ENCODE data around the gene TSC22D2.

TSC22D2 gene

DNA sequence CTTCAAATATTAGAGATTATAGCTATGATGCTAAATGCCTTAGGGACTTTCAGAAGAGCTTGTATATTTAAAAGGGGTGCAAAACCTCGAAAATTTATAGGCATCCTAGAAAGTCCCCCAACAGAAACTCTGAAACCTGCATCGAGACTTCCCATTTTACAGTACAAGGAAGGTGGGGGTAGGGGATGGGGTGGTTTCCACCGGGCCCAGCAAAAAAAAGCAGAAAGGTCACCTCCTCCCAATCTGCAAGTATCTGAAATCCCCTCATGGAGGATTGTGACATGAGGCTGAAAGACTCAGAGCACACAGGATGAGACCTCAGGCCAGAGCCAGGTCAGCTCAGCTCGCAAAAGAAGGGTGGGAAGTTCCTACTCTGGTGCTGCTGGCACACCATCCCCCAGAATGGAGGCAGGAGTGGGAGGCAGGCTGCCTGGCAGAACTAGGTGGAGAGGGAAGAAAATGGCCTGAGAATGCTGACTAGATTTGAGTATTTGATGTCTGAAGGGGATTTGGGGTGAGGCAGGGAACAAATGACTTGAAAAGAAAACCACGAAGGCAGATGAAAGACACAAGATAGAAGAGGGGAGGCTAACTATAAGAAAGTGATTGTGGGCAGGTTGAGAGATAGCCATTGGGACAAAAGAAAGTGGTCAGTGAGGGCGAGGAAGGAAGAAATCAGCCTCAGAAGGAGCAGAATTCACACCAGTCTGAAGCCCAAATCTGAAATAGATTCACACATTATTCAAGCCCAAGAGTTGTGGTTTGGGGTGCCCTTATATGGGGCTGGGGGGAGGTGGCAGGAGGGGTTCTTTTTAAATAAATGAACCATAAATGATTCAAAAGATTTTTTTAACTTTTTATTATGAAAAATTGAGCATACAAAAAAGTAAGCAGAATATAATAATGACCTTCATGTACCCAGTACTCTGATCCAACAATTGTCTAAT is 22.5 kb upstream of the TSC22D2 start:
- DNase-seq = no peak

DNA sequence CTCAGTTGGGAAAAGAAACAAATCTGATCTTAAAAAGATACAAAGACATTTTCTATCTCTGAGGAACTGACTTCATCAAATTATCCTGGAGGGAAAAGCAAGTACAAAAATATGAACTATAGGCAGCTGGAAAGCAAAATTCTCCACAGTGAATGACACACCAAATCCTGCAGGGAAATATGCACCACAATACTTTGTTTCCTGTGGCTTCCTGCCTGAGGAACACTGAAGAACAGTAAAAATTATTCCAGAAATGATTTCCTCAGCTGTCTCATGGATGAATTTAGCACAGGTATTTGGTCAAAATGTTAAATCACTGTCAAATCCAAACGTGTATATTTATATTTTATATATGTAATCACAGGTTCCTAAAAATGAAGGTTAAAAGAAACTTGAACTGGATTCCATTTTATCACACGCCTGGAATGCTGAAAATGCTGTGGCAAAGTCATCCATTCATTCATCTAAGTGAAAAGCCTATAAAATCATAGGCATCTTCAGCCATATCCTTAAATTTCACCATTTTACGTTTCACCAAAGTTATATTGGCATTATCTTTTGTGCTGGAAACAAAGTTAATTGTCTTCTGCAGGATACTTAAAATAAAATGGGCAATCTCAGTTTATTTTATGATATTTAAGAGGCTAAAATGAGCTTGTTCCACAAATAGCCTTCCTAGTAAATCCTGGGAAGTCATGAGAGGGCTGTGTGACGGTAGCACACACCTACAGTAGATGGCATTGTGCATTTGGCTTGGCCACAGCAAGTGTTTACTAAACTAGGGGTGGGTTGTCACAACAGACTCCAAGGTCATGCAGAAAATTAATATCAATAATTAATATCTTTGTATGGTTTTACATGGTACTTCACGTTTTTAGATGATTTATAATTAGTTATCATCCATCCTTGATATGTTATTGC is 19.3 kb upstream of the TSC22D2 start:
- DNase-seq = no peak

DNA sequence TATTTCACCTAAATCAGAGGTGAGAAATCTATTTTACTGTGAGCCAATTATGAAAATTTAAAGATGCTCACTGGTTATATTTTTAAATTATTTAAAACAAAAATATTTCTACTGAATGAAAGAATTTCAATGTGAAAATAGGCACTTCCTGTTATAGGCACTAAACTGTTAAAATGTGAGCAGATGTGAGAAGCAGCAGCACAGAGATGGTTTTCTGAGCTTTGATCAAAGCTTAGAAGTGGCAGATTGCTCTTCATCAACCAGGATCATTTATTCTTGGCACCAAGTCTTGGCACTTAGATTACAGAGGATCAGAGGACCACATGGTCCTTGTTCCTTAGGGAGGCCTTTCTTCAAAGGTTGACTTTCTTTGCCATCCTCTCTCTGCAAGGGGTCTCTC is 18.0 kb upstream of the TSC22D2 start:
- no peak for DNase-seq

DNA sequence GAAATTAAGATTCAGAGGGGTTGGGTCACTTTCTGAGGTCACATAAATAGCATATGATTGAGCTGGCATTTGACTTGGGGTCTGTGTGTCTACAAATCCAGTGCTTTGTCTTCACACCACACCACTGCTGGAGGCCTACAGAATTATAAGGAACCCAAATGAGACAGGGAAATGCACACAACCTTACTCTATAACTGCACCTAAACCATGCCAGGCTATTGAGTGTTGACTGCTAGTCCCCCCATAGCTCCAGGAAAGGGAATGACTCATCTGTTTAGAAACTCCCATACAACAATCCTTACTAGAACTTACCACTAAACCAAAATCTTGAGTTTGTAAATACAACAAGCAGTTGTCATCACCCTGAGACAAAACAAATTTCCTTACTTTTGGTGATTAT is 16.9 kb upstream of the TSC22D2 start:
- DNase-seq = no peak

DNA sequence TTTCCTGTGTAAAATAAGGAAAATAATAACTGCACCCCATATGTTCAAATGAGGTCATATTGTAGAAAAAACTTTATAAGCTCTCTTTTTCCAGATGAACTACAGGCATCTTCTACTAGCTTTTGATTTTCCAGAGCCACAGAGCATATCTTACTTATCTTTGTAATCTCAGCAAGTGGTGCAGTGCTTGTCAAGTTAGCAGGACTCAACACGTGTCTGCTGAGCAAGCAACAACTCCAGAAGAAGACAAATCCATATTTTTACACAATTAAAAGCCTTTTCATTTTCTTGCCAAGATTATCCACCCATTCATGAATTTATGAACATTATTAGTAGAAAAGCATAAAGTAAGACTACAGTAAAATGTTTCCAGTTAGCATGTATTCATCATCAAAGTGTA is 14.4 kb upstream of the TSC22D2 start:
- no peak for DNase-seq

DNA sequence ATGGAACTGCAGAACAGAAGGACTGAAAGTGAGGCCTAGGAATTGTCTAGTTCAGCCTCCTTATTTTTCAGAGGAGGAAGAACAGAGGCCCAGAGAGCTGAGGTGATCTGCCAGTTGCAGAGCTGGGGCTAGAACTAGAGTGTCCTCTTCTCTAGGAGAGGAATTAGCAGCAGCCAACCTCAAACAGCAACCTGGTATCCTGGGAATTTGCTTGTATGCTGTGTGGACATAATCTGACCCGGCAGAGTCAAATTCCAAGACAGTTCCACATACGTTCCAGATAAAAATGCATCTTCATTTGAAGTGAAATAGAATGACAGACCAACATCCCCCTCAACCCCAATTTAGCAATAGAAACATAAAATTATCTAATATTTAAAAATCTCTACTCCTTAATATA is 13.5 kb upstream of the TSC22D2 start:
- DNase-seq = no peak

DNA sequence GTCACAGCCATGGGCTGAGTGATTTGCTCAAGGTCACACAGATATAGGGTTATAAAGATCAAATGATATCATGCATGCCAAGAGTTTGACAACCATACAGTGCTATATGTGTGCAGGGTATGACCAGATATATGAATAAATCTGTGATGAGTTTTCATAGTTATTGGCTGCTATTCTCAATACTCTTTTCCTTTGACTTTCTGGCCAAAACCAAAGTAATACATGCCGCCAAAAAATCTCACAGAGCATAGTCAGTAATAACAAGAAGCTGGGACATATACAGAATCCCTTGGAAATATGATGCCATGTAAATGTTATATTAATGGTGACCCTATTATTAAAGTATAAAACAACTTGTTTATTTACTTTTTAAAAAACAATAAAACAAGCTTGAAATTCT is 11.6 kb upstream of the TSC22D2 start:
- no peak for DNase-seq

DNA sequence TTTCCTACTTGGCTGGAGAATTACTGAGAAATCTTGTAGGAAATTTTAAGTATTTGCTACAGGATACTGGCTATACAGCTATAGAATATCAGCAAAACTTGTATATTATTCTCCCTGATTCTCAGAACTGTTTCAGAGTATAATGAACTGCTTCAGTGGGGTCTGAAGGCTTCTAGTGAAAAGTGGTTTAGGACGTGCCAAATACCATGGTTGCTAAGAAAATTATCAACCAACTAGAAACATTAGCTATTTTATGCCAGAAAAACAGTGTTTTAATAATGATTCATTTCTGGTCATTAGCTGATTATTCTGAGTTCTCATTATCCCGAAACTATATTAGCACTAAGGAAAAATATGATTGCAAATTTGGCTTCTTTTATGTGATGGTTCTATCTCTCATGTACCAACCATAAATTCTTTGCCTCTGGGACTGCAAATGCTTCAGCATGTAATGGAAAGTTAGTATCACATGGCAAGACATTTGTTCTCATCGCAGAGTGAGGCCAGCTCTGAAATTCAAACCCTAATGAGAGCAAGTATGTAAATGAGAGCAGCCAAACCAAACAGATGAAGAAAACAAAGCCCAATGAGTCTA is 11.0 kb upstream of the TSC22D2 start:
- no peak for DNase-seq

DNA sequence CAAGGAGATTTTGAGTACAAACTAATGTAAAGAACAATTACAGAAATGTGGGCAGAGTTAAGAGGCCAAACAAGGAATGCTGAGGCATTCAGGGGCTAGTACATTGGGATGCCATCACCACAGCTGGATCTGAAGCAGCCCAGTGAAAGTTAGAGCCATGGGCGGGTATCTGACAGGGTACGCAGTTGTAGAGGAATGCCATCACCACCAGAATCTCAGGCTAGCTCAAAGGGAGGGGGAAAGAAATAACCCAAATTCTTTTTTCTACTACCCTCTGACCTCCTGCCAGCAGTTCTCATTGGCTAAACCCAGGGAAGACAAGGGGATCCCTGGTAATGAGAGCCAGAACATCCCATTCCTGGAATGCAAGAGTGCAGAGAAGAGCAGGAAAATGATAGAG is 9.0 kb upstream of the TSC22D2 start:
- DNase-seq = no peak

DNA sequence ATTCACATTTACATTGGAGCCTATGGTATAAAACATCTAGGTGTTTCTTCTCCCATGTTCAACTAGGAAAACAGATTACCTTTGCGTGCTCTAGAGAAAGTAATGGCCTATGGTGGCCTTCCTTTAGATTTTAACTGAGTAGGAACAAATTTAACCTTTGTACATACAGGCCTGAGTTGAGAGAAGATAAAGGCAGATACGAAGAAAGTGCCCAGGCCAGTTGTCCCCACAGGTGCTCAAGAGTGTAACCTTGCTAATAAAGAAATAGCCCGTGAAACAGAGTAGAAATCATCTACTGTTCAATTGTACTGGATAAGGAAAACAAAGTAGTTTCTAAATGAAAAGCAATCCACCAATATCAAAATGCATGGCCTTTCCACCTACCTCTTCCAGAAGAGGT is 6.8 kb upstream of the TSC22D2 start:
- no peak for DNase-seq

DNA sequence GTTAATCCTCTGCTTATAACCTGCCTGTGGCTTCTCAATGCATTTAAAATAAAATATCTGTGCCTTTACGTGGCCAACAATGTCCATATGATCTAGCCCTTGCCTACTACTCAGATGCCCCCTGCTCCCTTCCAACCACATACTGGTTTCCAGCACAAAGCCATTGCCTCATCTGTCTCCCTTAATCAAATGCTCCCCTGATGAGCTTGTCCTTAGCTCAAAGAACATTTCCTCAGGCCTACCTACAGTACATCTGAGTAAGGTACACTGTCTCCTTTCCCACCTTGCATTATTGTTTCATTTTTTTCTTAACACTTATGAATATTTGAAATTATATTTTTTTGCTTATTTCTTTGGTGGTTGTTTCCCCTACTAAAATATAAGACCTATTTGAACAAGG is 5.9 kb upstream of the TSC22D2 start:
- no peak for DNase-seq

DNA sequence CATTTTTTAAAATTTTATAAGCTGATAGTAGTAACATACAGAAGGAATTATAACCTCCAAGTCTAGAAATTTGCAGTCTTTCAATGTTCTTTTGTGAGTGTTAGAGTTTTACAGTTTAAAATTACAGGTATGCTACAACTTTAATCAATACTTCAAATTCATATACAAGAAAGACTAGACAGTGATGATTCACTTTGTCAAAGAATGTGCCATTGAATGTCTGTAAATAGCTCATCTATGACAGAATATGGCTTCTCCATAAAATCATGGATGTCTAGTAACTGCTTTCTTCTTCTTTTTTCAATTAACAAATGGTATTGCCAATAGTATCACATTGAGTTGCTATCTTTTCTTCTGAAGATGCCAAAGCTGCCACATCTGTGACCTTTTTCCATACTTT is 4.1 kb upstream of the TSC22D2 start:
- no peak for DNase-seq

DNA sequence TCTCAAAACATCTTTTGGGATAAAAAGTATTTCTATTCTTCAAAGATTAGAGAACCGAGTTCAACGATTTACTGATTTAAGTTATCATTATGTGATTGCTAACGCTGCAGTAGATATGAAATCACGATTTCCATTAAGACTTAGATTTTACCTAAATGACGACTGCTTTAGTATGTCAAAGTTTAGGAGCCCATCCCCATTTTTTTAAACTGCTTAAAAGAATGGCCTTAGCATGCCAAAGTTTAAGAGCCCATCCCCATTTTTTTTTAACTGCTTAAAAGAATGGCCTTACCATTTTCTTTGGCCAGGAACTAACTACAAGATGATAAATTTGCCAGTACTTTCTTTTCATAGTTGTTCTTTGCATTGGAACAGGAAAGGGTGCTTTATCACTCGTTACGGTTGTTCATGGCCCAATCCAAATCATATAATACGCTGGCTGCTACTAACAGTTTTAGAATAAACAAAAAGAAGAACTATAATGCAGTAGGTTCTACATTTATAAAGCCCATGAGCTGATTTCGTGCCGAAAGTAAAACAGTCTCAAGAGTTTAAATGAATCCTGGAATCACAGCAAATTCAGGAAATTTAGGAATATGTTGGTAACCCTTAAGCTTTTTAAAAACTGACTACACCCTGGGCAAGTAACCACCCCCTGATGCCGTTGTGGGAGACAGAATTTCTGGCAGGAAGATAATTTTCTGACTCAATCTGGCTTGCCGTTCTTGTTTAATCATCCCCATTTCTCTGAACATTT is 869 bp upstream of the TSC22D2 start:
- DNase-seq = no peak

DNA sequence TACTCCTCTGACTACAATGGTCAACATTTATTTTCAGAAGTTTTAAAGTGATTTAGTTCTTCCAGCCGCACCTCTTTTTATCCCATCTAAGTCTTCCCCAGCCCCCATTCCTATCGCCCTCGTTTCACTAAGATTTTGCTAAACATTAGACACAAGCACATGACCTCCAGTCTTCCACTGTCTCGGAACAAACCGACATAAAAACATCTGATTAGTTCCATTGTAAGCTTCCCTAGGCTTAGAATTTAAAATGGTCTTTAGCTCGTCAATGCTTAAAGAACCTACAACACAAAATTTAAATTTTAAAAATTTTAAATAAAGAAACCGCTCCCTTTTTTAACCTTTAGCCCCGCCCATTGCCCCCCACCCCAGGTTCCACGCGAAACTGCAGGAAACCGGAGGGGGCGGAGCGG is 284 bp upstream of the TSC22D2 start:
- DNase-seq = no peak

DNA sequence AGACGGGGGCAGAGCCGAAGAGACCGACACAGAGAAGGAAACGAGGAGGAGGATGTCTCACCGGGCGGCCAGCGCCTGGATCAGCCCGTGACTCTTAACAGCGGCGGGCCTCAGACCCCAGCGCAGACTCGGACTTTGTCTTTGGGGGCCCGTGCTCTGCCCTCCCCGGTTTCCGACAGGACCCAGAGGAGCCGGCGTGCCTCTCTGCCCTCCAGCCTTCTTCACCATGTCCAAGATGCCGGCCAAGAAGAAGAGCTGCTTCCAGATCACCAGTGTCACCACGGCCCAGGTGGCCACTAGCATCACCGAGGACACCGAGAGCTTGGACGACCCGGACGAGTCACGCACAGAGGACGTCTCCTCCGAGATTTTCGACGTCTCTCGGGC is 1.0 kb downstream of the TSC22D2 start:
- DNase-seq = peak; percentile 29

DNA sequence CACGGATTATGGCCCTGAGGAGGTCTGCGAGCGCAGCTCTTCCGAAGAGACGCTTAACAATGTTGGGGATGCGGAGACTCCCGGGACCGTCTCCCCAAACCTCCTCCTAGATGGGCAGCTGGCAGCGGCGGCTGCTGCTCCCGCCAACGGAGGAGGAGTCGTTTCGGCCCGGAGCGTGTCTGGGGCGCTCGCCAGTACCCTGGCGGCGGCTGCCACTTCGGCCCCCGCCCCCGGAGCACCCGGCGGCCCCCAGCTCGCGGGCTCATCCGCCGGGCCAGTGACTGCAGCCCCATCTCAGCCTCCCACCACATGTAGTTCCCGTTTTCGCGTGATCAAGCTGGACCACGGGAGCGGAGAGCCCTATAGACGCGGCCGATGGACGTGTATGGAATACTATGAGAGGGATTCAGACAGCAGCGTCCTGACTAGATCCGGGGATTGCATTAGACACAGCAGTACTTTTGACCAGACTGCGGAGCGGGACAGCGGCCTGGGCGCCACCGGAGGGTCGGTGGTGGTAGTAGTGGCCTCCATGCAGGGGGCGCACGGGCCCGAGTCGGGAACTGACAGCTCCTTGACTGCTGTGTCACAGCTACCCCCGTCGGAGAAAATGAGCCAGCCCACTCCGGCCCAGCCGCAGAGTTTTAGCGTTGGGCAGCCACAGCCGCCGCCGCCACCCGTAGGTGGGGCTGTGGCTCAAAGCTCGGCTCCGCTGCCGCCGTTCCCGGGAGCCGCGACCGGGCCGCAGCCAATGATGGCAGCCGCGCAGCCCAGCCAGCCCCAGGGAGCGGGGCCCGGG is 1.6 kb downstream of the TSC22D2 start:
- DNase-seq = peak; percentile 55

DNA sequence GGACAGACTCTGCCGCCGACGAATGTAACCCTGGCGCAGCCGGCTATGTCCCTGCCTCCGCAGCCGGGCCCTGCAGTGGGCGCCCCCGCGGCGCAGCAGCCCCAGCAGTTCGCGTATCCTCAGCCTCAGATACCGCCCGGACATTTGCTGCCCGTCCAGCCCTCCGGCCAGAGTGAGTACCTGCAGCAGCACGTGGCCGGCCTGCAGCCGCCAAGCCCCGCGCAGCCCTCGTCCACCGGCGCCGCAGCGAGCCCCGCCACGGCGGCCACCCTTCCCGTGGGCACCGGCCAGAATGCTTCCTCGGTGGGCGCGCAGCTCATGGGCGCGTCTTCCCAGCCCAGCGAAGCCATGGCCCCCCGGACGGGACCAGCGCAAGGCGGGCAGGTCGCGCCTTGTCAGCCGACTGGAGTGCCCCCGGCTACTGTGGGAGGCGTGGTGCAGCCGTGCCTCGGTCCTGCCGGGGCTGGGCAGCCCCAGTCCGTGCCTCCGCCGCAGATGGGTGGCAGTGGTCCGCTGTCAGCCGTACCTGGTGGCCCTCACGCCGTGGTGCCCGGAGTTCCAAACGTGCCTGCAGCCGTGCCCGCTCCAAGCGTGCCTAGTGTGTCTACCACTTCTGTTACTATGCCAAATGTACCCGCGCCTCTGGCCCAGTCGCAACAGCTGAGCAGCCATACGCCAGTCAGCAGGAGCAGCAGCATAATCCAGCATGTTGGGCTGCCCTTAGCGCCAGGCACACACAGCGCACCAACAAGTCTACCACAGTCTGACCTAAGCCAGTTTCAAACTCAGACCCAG is 2.4 kb downstream of the TSC22D2 start:
- peak; percentile 48 for DNase-seq

DNA sequence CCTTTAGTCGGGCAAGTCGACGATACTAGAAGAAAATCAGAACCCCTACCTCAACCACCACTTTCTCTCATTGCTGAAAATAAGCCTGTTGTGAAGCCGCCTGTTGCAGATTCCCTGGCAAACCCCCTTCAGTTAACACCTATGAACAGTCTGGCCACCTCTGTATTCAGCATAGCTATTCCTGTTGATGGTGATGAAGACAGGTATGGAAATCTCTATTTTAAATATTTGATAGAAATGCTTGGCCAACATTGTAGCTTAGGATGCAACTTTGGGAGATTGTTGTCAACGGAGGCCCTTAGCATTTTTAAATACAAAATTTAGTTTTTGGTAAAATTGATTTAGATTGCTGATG is 3.0 kb downstream of the TSC22D2 start:
- peak; percentile 48 for DNase-seq

DNA sequence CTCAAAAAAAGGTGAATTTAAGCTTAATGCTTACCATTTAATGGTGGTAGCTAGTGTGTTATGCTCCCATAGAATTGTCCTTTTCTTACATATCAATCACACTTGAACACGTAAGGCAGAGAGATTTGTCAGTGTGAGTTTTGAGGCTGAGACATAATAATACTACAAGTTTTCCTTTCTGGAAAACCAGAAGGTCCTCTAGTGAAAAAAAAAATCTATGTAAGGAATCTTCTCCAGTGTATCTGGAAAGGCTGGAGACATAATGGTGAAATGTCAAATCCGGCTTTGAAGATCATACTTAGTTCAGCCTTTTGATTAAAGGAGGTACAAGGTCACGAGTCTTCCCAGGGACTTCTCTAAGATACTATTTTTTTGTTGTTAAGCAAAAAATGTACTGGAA is 3.4 kb downstream of the TSC22D2 start:
- no peak for DNase-seq

DNA sequence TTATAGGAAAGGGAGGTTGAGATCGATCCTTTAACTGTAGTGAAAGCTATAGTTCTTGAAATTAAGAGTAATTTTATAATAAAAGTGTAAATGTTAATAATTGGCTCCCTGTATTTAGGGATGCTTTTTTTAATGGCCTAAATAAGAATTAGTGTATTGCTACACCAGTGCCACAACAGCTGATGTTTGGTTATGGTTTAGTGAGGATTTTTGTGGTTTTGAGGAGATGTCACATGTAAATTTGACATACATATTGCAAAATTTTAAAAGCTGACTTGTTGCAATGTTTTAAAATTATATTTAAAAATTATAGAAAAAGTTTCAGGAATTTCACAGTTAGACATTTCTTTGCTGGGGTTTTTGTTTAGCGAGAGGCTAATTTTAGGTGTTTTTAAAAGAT is 3.9 kb downstream of the TSC22D2 start:
- DNase-seq = no peak

DNA sequence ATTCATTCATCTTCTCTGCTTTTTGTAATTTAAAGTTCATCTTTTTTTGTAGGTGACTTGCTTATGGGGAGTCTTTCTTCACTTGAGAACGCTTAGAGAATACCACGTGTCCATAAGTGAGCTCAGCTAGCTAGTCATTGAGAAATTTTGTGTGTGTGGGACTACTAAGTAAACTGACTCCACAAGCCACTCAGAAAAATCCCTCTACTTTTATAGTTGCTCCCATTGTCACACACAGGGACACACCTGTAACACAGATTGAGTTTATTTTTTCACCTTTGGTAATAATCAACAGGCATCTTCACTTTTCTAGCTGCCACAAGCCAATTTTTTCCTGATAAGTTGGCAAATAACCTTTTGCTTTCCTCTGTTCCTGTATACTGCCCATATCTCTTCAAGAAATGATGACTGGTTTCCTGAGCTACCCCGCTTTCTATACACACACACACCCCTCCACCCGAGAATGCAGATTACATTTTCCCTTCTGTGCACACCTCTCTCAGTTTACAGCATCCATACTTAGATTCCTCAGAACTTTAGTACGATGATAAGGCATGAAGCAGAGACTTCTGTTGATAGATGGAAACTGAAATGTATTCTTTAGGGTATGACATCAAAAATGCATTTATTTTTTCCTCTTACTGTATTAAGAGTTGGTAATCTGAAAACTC is 4.6 kb downstream of the TSC22D2 start:
- no peak for DNase-seq
